ENCODE measurements around the gene TRIM33. TPM values are rescaled to one million over a fixed set of nuclear protein-coding genes. Genes with fewer than 3 reads are reported as not detected.

The TRIM33 gene
- total RNA-seq, 4 donors from 2014 or later = 41.5 to 98.2 (median 52.0) TPM

- H3K9me3 ChIP-seq = no peaks in the 10 kb centered on the region
- no peak overlapping the region for H3K4me3 ChIP-seq
- H3K4me1 ChIP-seq = no peaks in the 10 kb centered on the region
- DNase-seq = no peak
- H3K36me3 ChIP-seq = no peaks in the 10 kb centered on the region
- H3K27ac ChIP-seq = no peak overlapping the region
- TF ChIP-seq POLR2A (IDR thresholded peaks at IDR 0.05) (no peak), CTCF (IDR thresholded peaks at IDR 0.05) (no peak)
- no peaks in the 10 kb centered on the region for H3K27me3 ChIP-seq
These were observed 40.4 kb upstream of the TRIM33 start for GRCh38 chr1:114551400-114551799.

- no peak overlapping the region for H3K27ac ChIP-seq
- H3K4me1 ChIP-seq = no peaks in the 10 kb centered on the region
- no peaks in the 10 kb centered on the region for H3K9me3 ChIP-seq
- no peak for DNase-seq
- no peaks in the 10 kb centered on the region for H3K36me3 ChIP-seq
- H3K4me3 ChIP-seq = no peak overlapping the region
- TF ChIP-seq CTCF (IDR thresholded peaks at IDR 0.05) (no peak), POLR2A (IDR thresholded peaks at IDR 0.05) (no peak)
- H3K27me3 ChIP-seq = no peaks in the 10 kb centered on the region
These were observed 39.3 kb upstream of the TRIM33 start for GRCh38 chr1:114550336-114550735.

- Histone ChIP-seq H3K9me3 (no peaks in the 10 kb centered on the region), H3K27me3 (no peaks in the 10 kb centered on the region), H3K4me1 (no peaks in the 10 kb centered on the region), H3K27ac (no peak overlapping the region), H3K36me3 (no peaks in the 10 kb centered on the region), H3K4me3 (no peak overlapping the region)
- DNase-seq = no peak
- TF ChIP-seq CTCF (IDR thresholded peaks at IDR 0.05) (no peak), POLR2A (IDR thresholded peaks at IDR 0.05) (no peak)
These were observed 38.1 kb upstream of the TRIM33 start for GRCh38 chr1:114549137-114549536.

GRCh38 chr1:114547076-114547475 is 36.1 kb upstream of the TRIM33 start:
- no peaks in the 10 kb centered on the region for H3K27me3 ChIP-seq
- H3K4me1 ChIP-seq = no peaks in the 10 kb centered on the region
- H3K27ac ChIP-seq = no peak overlapping the region
- no peaks in the 10 kb centered on the region for H3K36me3 ChIP-seq
- no peak overlapping the region for H3K4me3 ChIP-seq
- no peak for DNase-seq
- H3K9me3 ChIP-seq = no peaks in the 10 kb centered on the region
- TF ChIP-seq POLR2A (IDR thresholded peaks at IDR 0.05) = no peak
- no peak for TF ChIP-seq CTCF (IDR thresholded peaks at IDR 0.05)

- Histone ChIP-seq H3K27me3 (no peaks in the 10 kb centered on the region), H3K36me3 (no peaks in the 10 kb centered on the region), H3K27ac (no peak overlapping the region), H3K4me1 (no peaks in the 10 kb centered on the region), H3K4me3 (no peak overlapping the region), H3K9me3 (no peaks in the 10 kb centered on the region)
- no peak for DNase-seq
- TF ChIP-seq CTCF (IDR thresholded peaks at IDR 0.05) (no peak), POLR2A (IDR thresholded peaks at IDR 0.05) (no peak)
These were observed 34.8 kb upstream of the TRIM33 start for GRCh38 chr1:114545796-114546195.

GRCh38 chr1:114545315-114545714 is 34.3 kb upstream of the TRIM33 start:
- no peaks in the 10 kb centered on the region for H3K4me1 ChIP-seq
- TF ChIP-seq POLR2A (IDR thresholded peaks at IDR 0.05) (no peak), CTCF (IDR thresholded peaks at IDR 0.05) (no peak)
- H3K36me3 ChIP-seq = no peaks in the 10 kb centered on the region
- no peaks in the 10 kb centered on the region for H3K9me3 ChIP-seq
- H3K27me3 ChIP-seq = no peaks in the 10 kb centered on the region
- H3K4me3 ChIP-seq = no peak overlapping the region
- DNase-seq = no peak
- no peak overlapping the region for H3K27ac ChIP-seq

All from Peyer's patch (tissue), 4 donors.